ENCODE data around the gene KAZALD1. TPM values are rescaled to one million over a fixed set of nuclear protein-coding genes. Genes with fewer than 3 reads are reported as not detected.
A peak's percentile ranks its signal among the peaks of the same experiment; 100 is the strongest.

The KAZALD1 gene
- total RNA-seq, 1 donor from 2014 or later: 2.0 TPM

- Histone ChIP-seq H3K36me3 (ENCODE audit: control insufficient read depth, insufficient read depth, low read length) (no peaks in the 10 kb centered on the region), H3K27me3 (ENCODE audit: control insufficient read depth, insufficient read depth, low read length) (no peaks in the 10 kb centered on the region), H3K4me3 (ENCODE audit: low read depth, low read length) (no peak overlapping the region)
- TF ChIP-seq, protein P1, sequence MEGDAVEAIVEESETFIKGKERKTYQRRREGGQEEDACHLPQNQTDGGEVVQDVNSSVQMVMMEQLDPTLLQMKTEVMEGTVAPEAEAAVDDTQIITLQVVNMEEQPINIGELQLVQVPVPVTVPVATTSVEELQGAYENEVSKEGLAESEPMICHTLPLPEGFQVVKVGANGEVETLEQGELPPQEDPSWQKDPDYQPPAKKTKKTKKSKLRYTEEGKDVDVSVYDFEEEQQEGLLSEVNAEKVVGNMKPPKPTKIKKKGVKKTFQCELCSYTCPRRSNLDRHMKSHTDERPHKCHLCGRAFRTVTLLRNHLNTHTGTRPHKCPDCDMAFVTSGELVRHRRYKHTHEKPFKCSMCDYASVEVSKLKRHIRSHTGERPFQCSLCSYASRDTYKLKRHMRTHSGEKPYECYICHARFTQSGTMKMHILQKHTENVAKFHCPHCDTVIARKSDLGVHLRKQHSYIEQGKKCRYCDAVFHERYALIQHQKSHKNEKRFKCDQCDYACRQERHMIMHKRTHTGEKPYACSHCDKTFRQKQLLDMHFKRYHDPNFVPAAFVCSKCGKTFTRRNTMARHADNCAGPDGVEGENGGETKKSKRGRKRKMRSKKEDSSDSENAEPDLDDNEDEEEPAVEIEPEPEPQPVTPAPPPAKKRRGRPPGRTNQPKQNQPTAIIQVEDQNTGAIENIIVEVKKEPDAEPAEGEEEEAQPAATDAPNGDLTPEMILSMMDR (IDR thresholded peaks at IDR 0.05; ENCODE audit: insufficient read depth, low read length, poor library complexity, severe bottlenecking): no peak
- no peak for DNase-seq (ENCODE audit: low read depth)
These were observed 33.1 kb upstream of the KAZALD1 start for GRCh38 chr10:101028446-101029337.

DNA sequence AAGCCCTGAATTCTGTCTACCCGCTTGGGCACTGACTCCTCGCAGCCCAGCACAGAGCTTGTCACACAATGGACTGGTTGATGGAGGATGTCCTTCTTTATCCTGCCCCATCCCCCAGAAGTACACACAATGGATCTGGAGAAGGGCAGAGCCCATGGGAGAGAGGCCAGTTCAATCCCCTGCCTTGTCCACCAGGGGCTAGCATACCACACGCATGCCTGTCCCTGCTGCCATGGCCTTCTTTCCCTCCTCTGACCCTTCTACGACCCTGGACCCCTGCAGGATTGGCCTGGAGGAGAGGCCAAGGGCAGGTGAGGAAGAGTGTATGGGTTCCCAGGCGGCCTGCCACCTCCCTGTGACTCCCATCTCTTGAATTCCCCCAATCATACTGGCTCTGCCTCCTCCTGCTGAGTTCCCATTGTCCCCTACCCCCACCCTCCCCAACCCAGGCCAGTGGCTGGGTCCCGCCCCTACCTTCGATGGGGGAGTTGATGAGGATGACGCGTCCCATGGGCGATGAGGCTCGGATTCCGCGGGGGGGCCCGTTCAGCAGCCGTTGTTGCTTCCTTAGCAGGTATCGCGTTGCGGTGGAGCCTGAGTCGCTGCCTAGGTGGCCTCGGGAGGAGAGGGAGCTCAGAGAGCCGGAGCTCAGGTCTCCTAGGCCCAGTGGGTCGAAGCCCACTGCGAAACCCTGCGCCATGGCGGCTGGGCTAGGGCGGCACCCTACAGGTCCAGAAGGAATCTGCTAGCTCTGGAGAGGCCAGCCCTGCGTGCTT is 32.1 kb upstream of the KAZALD1 start:
- Histone ChIP-seq H3K36me3 (ENCODE audit: control insufficient read depth, insufficient read depth, low read length) (no peaks in the 10 kb centered on the region), H3K27me3 (ENCODE audit: control insufficient read depth, insufficient read depth, low read length) (no peaks in the 10 kb centered on the region), H3K4me3 (ENCODE audit: low read depth, low read length) (no peak overlapping the region)
- no peak for DNase-seq (ENCODE audit: low read depth)
- TF ChIP-seq, protein P1 (IDR thresholded peaks at IDR 0.05; ENCODE audit: insufficient read depth, low read length, poor library complexity, severe bottlenecking): peak; percentile 24

DNA sequence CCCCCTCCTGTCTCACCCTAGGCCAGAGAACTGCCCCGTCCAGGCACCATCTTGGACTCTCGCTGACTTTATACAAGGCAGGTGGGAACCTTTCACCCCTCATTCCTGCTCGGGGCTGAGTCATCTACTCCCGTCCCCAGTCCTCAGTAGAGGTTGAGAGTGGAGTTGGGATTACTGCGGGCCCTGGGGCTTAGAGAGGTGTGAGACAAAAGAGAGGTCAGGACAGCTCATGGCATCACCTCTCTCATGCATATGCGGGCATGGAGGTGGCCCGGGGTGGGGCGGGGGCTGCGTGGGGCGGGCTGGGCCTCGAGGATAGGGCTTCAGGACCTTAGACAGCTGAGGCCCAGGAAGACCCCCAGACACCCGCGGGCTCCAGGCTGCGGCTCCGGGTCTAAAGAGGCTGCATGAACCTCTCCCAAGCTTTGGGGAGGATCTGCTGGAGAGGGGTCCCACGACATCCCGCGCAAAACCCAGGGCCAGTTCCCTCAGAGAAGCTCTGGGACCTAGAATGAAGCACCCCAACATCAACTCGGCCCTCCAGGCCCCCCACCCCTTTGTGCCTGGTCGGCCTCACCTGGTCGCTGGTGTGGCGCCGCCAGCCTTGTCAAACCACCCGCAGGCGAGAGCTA is 31.2 kb upstream of the KAZALD1 start:
- no peaks in the 10 kb centered on the region for H3K36me3 ChIP-seq (ENCODE audit: control insufficient read depth, insufficient read depth, low read length)
- no peak for DNase-seq (ENCODE audit: low read depth)
- TF ChIP-seq, protein P1 (IDR thresholded peaks at IDR 0.05; ENCODE audit: insufficient read depth, low read length, poor library complexity, severe bottlenecking): no peak
- peak overlapping the region; percentile 71 for H3K4me3 ChIP-seq (ENCODE audit: low read depth, low read length)
- no peaks in the 10 kb centered on the region for H3K27me3 ChIP-seq (ENCODE audit: control insufficient read depth, insufficient read depth, low read length)

DNA sequence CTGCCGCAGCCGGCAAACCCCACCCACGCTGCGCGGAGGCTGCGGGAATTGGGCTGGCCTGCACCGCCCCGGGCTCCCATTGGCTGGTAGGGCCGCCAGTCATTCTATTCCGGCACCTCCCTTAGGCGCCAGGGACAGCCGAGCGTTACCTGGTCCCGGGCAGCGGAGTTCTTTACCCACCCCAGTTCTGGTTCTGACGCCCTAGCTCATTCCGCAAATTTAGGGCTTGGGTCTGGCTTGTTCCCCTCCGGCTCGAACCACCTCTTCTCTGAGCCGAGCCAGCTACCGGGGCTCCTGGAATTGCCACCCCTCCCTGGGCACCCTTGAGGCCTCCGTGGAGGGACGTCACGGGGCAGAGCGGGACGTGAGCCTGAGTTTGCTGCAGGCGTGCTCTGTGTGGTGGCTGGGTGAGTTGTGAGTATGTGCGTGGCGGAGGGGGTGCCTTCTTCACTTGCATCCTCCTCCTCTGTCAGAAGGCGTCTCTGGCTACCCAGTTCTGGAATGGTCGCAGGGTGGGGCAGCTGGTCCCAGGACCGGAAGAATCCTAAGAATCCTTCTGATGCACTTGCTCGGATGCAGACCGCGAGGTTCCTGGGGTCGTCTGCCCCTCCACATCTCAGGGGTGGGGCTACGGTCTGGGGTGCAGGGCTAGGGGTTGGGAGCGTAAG is 30.5 kb upstream of the KAZALD1 start, which contains the start of the genes PDZD7 and SFXN3:
Gene PDZD7 (minus strand): TSS at position 2 of the 668 bp plus-strand sequence. CDS start 910 bp downstream, outside the sequence.
Gene SFXN3 (plus strand): TSS at position 107 of the 668 bp plus-strand sequence. CDS start 3,461 bp downstream, outside the sequence.
- H3K36me3 ChIP-seq (ENCODE audit: control insufficient read depth, insufficient read depth, low read length): no peaks in the 10 kb centered on the region
- peak within 1 kb of the TSS; percentile 71 for H3K4me3 ChIP-seq (ENCODE audit: low read depth, low read length)
- TF ChIP-seq, protein P1 (IDR thresholded peaks at IDR 0.05; ENCODE audit: insufficient read depth, low read length, poor library complexity, severe bottlenecking): no peak
- no peaks in the 10 kb centered on the region for H3K27me3 ChIP-seq (ENCODE audit: control insufficient read depth, insufficient read depth, low read length)
- DNase-seq (ENCODE audit: low read depth): no peak
